Calu3 (cell line): ENCODE measurements around the gene ZBED4. TPM values are rescaled to one million over a fixed set of nuclear protein-coding genes. Genes with fewer than 3 reads are reported as not detected.
A peak's percentile ranks its signal among the peaks of the same experiment; 100 is the strongest.

Experiments used
- BruUV-seq: library from RNA; stranded (reverse); fragments of 400-500 nt; replicated peaks from 2 replicates; lab custom pipeline; 2021; lab: Mats Ljungman, UMichigan
- CTCF ChIA-PET: fragments of 300-600 bp; sonication (Branson Sonifier 250); formaldehyde crosslinking; loops from one replicate; lab custom pipeline; 2022; ENCODE audit warnings: antibody characterized with exemption; lab: Charles Lee
- DNase-seq: peaks from one replicate; pipeline ENCODE4 v3.0.0; 2022
- H3K27ac Mint-ChIP-seq: one replicate; pipeline ENCODE4 v1.8.0; 2022; ENCODE audit warnings: mixed read lengths; ENCODE audit not compliant: unreplicated experiment
- H3K27me3 Mint-ChIP-seq: one replicate; pipeline ENCODE4 v1.8.0; 2022; ENCODE audit warnings: mixed read lengths; ENCODE audit not compliant: unreplicated experiment
- H3K36me3 Mint-ChIP-seq: one replicate; pipeline ENCODE4 v1.8.0; 2022; ENCODE audit warnings: mild to moderate bottlenecking, moderate library complexity, mixed read lengths; ENCODE audit not compliant: insufficient read depth, unreplicated experiment
- H3K4me1 Mint-ChIP-seq: one replicate; pipeline ENCODE4 v1.8.0; 2022; ENCODE audit warnings: mild to moderate bottlenecking, low read depth, mixed read lengths; ENCODE audit not compliant: unreplicated experiment
- H3K4me3 Mint-ChIP-seq: one replicate; pipeline ENCODE4 v1.8.0; 2022; ENCODE audit warnings: mild to moderate bottlenecking, low read depth, moderate library complexity, mixed read lengths; ENCODE audit not compliant: unreplicated experiment
- H3K9me3 Mint-ChIP-seq: one replicate; pipeline ENCODE4 v1.8.0; 2022; ENCODE audit warnings: low read depth, mixed read lengths; ENCODE audit not compliant: unreplicated experiment
- CTCF ChIP-seq: fragments of 200-600 bp; IDR thresholded peaks from one replicate; pipeline ENCODE4 v1.8.0; 2022; ENCODE audit warnings: antibody characterized with exemption; ENCODE audit not compliant: unreplicated experiment
- intact Hi-C: fragments of 100-400 bp; cut with micrococcal nuclease; formaldehyde crosslinking; loops from one replicate; pipeline ENCODE4 v1.10.0; 2022; ENCODE audit not compliant: unreplicated experiment
- total RNA-seq: library from RNA; stranded (reverse); gene quantifications from 2 replicates; pipeline ENCODE4 v1.2.3, GENCODE V29; 2022

The ZBED4 gene
- total RNA-seq, 1 experiment from 2014 or later, result 30.0 TPM

- peak; percentile 89 for DNase-seq
- no peak overlapping the region for H3K4me3 Mint-ChIP-seq
- CTCF ChIA-PET, result interaction anchor here (1.7 to 2.8 kb wide), 5 partner anchors 23 to 101 kb away, joined by 8 to 46 read pairs (median 16); no protein-coding TSS in a partner anchor
- TF ChIP-seq CTCF, result peak; percentile 92
- H3K36me3 Mint-ChIP-seq, result peaks cover 46% of the 10 kb centered on the region
- BruUV-seq, result no TSS peak
- peaks cover 27% of the 10 kb centered on the region for H3K4me1 Mint-ChIP-seq
- intact Hi-C loops, result no loop called here
- H3K27me3 Mint-ChIP-seq, result no peaks in the 10 kb centered on the region
- no peak overlapping the region for H3K27ac Mint-ChIP-seq
- H3K9me3 Mint-ChIP-seq, result no peaks in the 10 kb centered on the region
Observed at GRCh38 chr22:49929211-49929979, 75.8 kb downstream of the ZBED4 start.

- H3K4me1 Mint-ChIP-seq, result peaks cover 27% of the 10 kb centered on the region
- no TSS peak for BruUV-seq
- no peaks in the 10 kb centered on the region for H3K9me3 Mint-ChIP-seq
- no peak for DNase-seq
- H3K36me3 Mint-ChIP-seq, result peaks cover 40% of the 10 kb centered on the region
- H3K4me3 Mint-ChIP-seq, result no peak overlapping the region
- TF ChIP-seq CTCF, result no peak
- CTCF ChIA-PET, result interaction anchor here (1.0 to 2.8 kb wide), 12 partner anchors 19 to 219 kb away, joined by 3 to 46 read pairs (median 10); no protein-coding TSS in a partner anchor
- H3K27ac Mint-ChIP-seq, result no peak overlapping the region
- H3K27me3 Mint-ChIP-seq, result no peaks in the 10 kb centered on the region
- intact Hi-C loops, result loop anchor here (5.0 to 10.0 kb wide), 3 partner anchors 62 to 215 kb away; partner anchors contain the start of gene IL17REL
Observed at GRCh38 chr22:49929994-49930575, 76.4 kb downstream of the ZBED4 start.

GRCh38 chr22:49930596-49931412, 77.2 kb downstream of the ZBED4 start:
- H3K36me3 Mint-ChIP-seq, result peaks cover 35% of the 10 kb centered on the region
- intact Hi-C loops, result loop anchor here (1.0 to 10.0 kb wide), 5 partner anchors 31 to 214 kb away; partner anchors contain the start of gene IL17REL
- peak; percentile 81 for TF ChIP-seq CTCF
- H3K27ac Mint-ChIP-seq, result peak overlapping the region; percentile 43
- H3K4me1 Mint-ChIP-seq, result peaks cover 27% of the 10 kb centered on the region
- no peaks in the 10 kb centered on the region for H3K9me3 Mint-ChIP-seq
- peak; percentile 91 for DNase-seq
- TSS peak; percentile 30 for BruUV-seq
- no peaks in the 10 kb centered on the region for H3K27me3 Mint-ChIP-seq
- H3K4me3 Mint-ChIP-seq, result no peak overlapping the region
- CTCF ChIA-PET, result interaction anchor here (0.8 to 2.8 kb wide), 14 partner anchors 18 to 218 kb away, joined by 3 to 46 read pairs (median 7); partner anchors contain the start of gene IL17REL
